Kasumi-1 (cell line): Measurements from ENCODE around the gene CLEC16A.
"Not testable (repeated sequence)": the region's sequence is repeated elsewhere in the genome, so short reads cannot be mapped to it uniquely, and the experiment has no call there.

Experiments used
- DNase-seq, 2 experiments: peaks; one replicate each; lab custom pipeline; 2025; lab: John Stamatoyannopoulos, UW

CLEC16A gene

DNA sequence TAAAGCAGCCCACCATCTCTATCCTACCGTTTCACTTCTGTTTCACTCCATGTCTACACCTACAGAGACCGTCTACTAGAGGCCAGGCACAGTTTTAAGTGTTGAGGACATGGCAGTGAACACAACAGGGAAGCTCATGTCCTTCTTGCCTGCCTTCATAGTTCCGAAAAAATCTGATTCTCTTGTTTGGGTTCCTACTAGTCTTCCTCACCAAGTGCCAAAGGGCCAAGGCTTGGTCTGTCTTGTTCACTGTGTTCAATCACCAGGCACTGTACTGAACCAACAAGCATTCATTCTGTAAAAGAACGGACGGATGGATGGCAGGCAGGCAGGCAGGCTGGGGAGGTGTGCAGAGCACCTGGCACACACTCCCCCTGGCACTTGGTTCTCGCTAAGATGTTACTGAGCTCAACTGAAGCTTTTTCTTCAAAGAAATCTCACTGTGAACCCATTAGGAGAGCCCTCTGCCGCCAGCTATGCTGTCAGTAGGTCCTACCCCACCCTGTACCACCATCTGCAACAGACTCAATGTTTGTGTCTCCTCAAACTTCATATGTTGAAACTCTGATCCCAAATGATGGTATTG is 4.6 kb upstream of the CLEC16A start:
- no peak for DNase-seq

DNA sequence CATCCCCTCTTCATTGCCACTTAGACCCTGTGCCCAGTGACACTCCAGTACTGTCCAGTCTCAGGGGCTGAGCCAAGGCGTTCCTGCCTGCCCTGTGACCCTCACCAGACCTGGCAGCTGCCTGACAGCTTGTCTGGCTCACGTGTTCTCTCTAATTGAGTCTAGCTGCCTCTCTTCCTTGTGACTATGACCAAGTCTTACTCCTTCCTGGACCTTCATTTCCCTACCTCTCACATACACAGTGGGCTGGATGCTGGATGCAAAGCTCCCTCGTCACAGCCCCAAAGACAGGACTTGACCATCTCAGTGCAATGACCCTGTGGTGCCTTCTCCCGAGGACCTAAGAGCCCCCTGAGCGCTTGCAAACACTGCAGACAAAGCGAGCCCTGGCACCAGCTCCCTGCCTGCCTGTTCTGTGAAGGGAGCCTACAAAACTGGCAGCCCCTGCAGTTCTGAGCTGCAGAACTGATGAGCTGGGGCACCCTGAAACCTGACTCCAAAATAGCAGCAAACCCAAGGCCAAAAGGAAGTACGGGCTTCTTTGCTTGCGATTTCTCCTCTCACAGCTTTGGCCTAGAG is 3.8 kb upstream of the CLEC16A start:
- peak in 1 of 2 experiments; percentile 9 for DNase-seq

- DNase-seq, result no peak
Measured at GRCh38 chr16:10941127-10941933, 3.0 kb upstream of the CLEC16A start.

- not testable (repeated sequence) for DNase-seq
Measured at GRCh38 chr16:10941935-10942351, 2.4 kb upstream of the CLEC16A start.

DNA sequence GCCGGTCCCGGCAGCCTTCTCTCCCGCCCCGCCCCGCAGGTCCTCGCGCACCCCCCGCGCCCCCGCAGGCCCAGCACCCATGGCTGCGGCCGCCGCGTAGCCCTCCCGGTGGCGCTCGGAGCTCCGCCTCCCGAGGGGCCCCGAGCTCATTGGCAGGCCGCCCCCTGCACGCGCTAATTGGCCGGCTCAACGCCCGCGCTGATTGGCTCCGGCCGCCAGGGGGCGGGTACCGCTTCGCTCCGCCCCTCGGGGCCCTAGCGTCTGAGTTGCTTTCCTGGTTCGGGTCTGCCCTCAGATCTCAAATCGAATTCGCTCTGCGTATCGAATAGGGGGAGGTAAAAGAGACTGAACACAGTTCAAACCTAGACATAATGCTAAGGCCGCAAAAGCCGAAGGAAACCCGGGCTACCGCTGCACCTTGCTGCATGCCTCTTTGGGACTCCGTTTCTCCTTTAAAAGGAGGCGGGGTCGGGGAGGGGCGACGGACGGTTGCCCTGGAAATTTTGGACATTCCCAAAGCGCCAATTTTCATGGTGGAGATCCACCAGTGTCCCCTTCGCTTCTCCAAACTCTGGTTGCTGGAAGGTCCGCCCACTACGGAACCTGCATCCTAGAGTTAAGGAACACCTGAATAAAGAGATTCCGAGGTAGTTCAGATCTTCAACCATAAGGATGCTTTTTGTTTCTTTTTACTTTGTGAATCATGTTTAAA is 1.9 kb upstream of the CLEC16A start, which contains the start of gene DEXI:
Gene DEXI (minus strand): TSS at position 117 of the 712 bp plus-strand sequence. CDS start 463 bp downstream, outside the sequence.
- DNase-seq, result peak; percentile 56

- no peak for DNase-seq
Measured at GRCh38 chr16:10943064-10943353, 1.4 kb upstream of the CLEC16A start.

DNA sequence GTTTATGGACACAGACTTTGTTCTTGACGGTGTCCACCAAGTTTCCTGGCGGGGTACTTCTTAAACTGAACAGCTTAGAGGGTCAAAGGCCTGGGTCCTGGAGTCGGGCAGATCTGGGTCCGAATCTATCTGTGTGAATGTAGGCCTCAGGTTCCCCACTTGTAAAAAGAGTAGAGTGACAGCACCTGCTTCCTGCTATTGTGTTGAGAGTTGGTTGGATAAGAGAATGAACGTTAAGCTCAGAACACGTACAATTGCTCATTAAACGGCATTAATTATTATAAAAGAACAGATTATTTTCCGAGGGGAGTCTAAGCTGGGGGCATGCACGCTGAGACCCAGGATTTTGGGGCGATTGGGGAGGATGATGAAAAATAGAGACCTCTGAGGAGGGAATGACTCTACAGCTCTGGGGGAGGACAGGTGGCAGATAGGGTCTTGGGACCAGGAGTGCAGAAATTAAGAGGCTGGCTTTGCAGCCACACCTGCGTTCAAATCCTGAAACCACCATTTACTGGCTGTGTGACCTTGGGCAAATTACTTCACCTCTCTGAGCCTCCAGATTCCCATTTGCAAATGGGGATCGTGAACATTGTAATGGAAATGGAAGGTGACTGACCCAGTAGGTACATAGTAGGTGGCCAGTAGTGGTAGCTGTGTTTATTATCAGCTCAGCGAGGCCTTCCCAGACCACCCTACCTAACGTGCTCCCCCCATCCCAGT is 862 bp downstream of the CLEC16A start:
- DNase-seq, result no peak

- DNase-seq, result no peak
Measured at GRCh38 chr16:10946308-10946707, 1.9 kb downstream of the CLEC16A start.

GRCh38 chr16:10947211-10947787 is 2.9 kb downstream of the CLEC16A start:
- no peak for DNase-seq

GRCh38 chr16:10949424-10949970 is 5.1 kb downstream of the CLEC16A start:
- peak; percentile 62 to 72 for DNase-seq

GRCh38 chr16:10950393-10950792 is 6.0 kb downstream of the CLEC16A start:
- DNase-seq, result no peak

DNA sequence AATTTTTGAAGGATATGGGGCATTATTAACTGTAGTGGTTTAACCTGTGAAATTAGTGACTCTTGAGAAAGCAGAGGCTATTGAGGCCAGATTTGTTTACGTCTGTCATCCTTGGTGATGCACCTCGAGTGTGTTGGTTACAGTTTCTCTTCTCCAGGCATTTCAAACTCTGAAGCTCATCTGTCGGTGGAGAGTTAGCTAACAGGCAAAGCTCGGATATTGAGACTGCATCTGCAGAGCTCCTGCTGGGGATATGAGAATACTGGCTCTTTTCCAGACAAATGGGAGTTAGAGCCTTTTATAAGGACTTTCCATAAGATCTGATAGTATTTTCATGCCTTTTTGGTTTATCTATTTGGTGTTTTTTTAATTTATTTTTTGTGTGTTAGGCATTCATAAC is 6.7 kb downstream of the CLEC16A start:
- DNase-seq, result no peak

DNA sequence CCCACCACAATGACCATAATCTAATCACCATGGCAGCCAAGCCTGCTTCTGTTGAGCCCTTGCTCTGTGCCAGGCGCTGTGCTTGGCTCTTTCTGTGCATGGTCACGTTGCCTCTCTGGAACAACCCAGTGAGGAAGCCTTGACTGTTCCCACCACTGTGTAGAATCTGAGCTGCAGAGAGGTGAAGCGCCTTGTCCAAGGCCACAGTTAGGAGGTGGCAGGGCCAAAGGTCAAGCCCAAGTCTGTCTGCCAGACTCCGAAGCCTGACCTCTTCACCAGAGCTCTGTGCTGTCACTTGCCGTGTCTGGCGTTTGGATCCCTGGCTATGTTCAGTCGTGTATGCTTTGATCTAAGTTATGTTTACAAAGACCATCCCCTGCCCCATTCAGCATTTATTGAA is 10.5 kb downstream of the CLEC16A start:
- no peak for DNase-seq

GRCh38 chr16:10957771-10958482 is 13.6 kb downstream of the CLEC16A start:
- no peak for DNase-seq

- no peak for DNase-seq
Measured at GRCh38 chr16:10959161-10959560, 14.8 kb downstream of the CLEC16A start.

DNA sequence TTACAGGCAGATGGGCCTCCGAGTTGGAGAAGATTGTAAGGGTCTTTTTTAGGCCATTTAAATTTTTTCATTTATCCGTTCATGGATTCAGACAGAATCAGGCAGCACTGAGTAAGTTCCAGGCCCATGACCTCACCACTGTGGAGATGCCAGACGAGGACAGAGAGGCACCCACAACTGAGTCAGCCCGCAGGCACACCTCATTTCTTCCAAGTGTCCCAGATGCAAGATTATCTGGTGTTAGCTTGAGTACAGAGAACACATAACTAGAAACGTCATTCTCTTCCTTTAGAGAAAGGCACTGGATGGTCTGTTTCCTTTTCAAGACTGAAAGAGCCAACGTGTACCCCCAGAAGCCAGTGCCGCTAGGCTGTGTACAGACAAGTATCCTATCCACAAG is 16.9 kb downstream of the CLEC16A start:
- DNase-seq, result no peak

DNA sequence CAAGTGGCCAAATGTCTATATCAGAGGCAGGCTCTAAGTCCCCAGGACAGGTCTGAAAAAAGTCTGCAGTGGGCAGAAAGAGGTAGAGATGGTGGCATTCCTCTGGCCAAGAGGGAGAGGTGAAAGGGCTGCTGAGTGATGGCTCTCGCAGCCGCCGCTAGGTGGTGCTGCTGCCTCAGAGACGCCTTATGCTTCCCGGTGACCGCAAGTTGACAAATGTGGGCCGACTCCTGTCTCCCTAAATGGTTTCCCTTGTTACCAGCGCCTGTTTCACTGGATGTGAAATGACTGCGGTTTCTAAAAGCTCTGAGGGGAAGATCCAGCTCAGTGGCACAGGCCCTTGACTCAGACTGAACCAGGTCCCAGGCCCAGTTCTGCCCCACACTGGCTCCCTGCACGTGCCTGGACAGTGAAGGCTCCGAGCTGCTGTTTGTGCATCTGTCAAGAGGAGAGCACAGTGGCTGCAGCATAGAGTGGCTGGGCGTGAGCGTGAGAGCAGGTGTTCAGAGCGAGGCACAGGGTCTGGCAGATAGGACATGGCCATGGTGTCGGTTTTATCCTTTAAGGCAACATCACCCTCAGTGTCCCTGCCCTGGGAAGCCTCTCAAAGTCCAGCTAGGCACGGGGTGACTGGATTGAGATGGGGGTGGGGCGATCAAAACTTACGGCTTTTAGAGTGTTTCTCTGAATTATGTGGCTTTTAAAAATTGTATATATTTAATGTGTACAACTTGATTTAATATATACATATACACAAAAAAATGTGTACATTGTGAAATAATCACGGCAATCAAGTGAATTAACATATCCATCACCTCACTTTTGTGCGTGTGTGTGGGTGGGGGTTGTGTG is 19.9 kb downstream of the CLEC16A start:
- DNase-seq, result peak; percentile 40 to 64

GRCh38 chr16:10964891-10965326 is 20.5 kb downstream of the CLEC16A start:
- DNase-seq, result no peak

- no peak for DNase-seq
Measured at GRCh38 chr16:10965440-10966061, 21.2 kb downstream of the CLEC16A start.
